Epithelial cell of prostate (primary cell): ENCODE results near the gene SEMA3A.
"Not testable (repeated sequence)": the region's sequence is repeated elsewhere in the genome, so short reads cannot be mapped to it uniquely, and the experiment has no call there.

Experiments used
- DNase-seq: peaks from one replicate; pipeline ENCODE4 v3.0.0-alpha.2; 2011; ENCODE audit warnings: low read depth, low spot score
- H3K27ac ChIP-seq: fragments of 450-650 bp; 2 replicates; pipeline ENCODE4 v1.5.1; 2017; ENCODE audit warnings: mild to moderate bottlenecking

SEMA3A gene

GRCh38 chr7:84194484-84195271 is at the start of gene SEMA3A:
Gene SEMA3A, minus strand, starts transcription at chr7:84194789. Its CDS starts 203 bp downstream, at chr7:84194586.
- H3K27ac ChIP-seq = peak within 1 kb of the TSS; percentile 82
- DNase-seq = peak; percentile 82

- H3K27ac ChIP-seq, DNase-seq: not testable (repeated sequence)
Observed at GRCh38 chr7:84243037-84243436, 48.4 kb upstream of the SEMA3A start.

- H3K27ac ChIP-seq = peak overlapping the region; percentile 96
- DNase-seq = no peak
Observed at GRCh38 chr7:84238596-84238995, 44.0 kb upstream of the SEMA3A start.

GRCh38 chr7:84237533-84238173 is 43.1 kb upstream of the SEMA3A start:
- peak; percentile 92 for DNase-seq
- H3K27ac ChIP-seq = peak overlapping the region; percentile 96

GRCh38 chr7:84236398-84236797 is 41.8 kb upstream of the SEMA3A start:
- DNase-seq = no peak
- H3K27ac ChIP-seq = peak overlapping the region; percentile 96

- DNase-seq = no peak
- no peak overlapping the region for H3K27ac ChIP-seq
Observed at GRCh38 chr7:84232646-84233045, 38.1 kb upstream of the SEMA3A start.

GRCh38 chr7:84231157-84231556 is 36.6 kb upstream of the SEMA3A start:
- no peak for DNase-seq
- no peak overlapping the region for H3K27ac ChIP-seq

GRCh38 chr7:84230491-84230890 is 35.9 kb upstream of the SEMA3A start:
- no peak for DNase-seq
- no peak overlapping the region for H3K27ac ChIP-seq

- no peak for DNase-seq
Observed at GRCh38 chr7:84228526-84228925, 33.9 kb upstream of the SEMA3A start.

GRCh38 chr7:84226759-84227158 is 32.2 kb upstream of the SEMA3A start:
- DNase-seq = no peak
- H3K27ac ChIP-seq = no peak overlapping the region

More at GRCh38 chr7:84228526-84228925, 33.9 kb upstream of the SEMA3A start:
- no peak overlapping the region for H3K27ac ChIP-seq

- H3K27ac ChIP-seq = no peak overlapping the region
- no peak for DNase-seq
Observed at GRCh38 chr7:84224505-84224904, 29.9 kb upstream of the SEMA3A start.

GRCh38 chr7:84219310-84219709 is 24.7 kb upstream of the SEMA3A start:
- DNase-seq = no peak
- H3K27ac ChIP-seq = peak overlapping the region; percentile 66

- DNase-seq = no peak
Observed at GRCh38 chr7:84218681-84219080, 24.1 kb upstream of the SEMA3A start.

GRCh38 chr7:84216472-84216871 is 21.9 kb upstream of the SEMA3A start:
- DNase-seq = no peak
- H3K27ac ChIP-seq = no peak overlapping the region

More at GRCh38 chr7:84218681-84219080, 24.1 kb upstream of the SEMA3A start:
- peak overlapping the region; percentile 66 for H3K27ac ChIP-seq

GRCh38 chr7:84214757-84215156 is 20.2 kb upstream of the SEMA3A start:
- not testable (repeated sequence) for DNase-seq, H3K27ac ChIP-seq

- no peak for DNase-seq
- H3K27ac ChIP-seq = no peak overlapping the region
Observed at GRCh38 chr7:84210301-84210700, 15.7 kb upstream of the SEMA3A start.

GRCh38 chr7:84209006-84209405 is 14.4 kb upstream of the SEMA3A start:
- no peak overlapping the region for H3K27ac ChIP-seq
- no peak for DNase-seq

GRCh38 chr7:84207615-84208014 is 13.0 kb upstream of the SEMA3A start:
- DNase-seq = no peak
- no peak overlapping the region for H3K27ac ChIP-seq

- H3K27ac ChIP-seq = peak overlapping the region; percentile 11
- DNase-seq = no peak
Observed at GRCh38 chr7:84207025-84207424, 12.4 kb upstream of the SEMA3A start.

- H3K27ac ChIP-seq = no peak overlapping the region
- DNase-seq = no peak
Observed at GRCh38 chr7:84204655-84205054, 10.1 kb upstream of the SEMA3A start.

GRCh38 chr7:84202855-84203254 is 8.3 kb upstream of the SEMA3A start:
- DNase-seq = no peak

GRCh38 chr7:84200859-84201258 is 6.3 kb upstream of the SEMA3A start:
- H3K27ac ChIP-seq = peak overlapping the region; percentile 20
- DNase-seq = peak; percentile 53

More at GRCh38 chr7:84202855-84203254, 8.3 kb upstream of the SEMA3A start:
- no peak overlapping the region for H3K27ac ChIP-seq
